ENCODE results near the gene WDFY2. TPM values are rescaled to one million over a fixed set of nuclear protein-coding genes. Genes with fewer than 3 reads are reported as not detected.

WDFY2 gene
- total and polyA plus RNA-seq, 4 donors, result 3.4 to 10.5 (median 5.8) TPM

- no peak overlapping the region for H3K27ac ChIP-seq (ENCODE audit: low read depth in 1 of 2, low read length in 2 of 2)
- peaks cover 0 to 1% (median 0%) of the 10 kb centered on the region in 4 donors for H3K4me1 ChIP-seq (ENCODE audit: control insufficient read depth in 4 of 4, insufficient read depth in 4 of 4, low read length in 3 of 4)
- DNase-seq (ENCODE audit: low spot score), result no peak
- 78% methylated on average over 4 of the region's 4 CpGs for WGBS
- TF ChIP-seq REST (IDR thresholded peaks at IDR 0.05), result no peak
- no peak for TF ChIP-seq GABPA (IDR thresholded peaks at IDR 0.05 in 1 of 2, conservative IDR thresholded peaks at IDR 0.05 in 1 of 2)
- no peak for TF ChIP-seq SP1 (IDR thresholded peaks at IDR 0.05)
- TF ChIP-seq YY1 (IDR thresholded peaks at IDR 0.05), result no peak
- no peak for TF ChIP-seq RXRA (IDR thresholded peaks at IDR 0.05)
- no peak for TF ChIP-seq FOXA1 (IDR thresholded peaks at IDR 0.05)
- no peak for TF ChIP-seq TAF1 (conservative IDR thresholded peaks at IDR 0.05)
- no peak for TF ChIP-seq ATF3 (IDR thresholded peaks at IDR 0.05)
- no peak for TF ChIP-seq JUND (IDR thresholded peaks at IDR 0.05)
- TF ChIP-seq ZBTB33 (IDR thresholded peaks at IDR 0.05), result no peak
- no peak for TF ChIP-seq NR2F2 (IDR thresholded peaks at IDR 0.05)
- TF ChIP-seq EGR1 (IDR thresholded peaks at IDR 0.05; ENCODE audit: low read depth in 2 of 2), result no peak
- TF ChIP-seq FOXA2 (IDR thresholded peaks at IDR 0.05), result no peak
- TF ChIP-seq RAD21 (IDR thresholded peaks at IDR 0.05), result no peak
- H3K36me3 ChIP-seq (ENCODE audit: control insufficient read depth in 4 of 4, insufficient read depth in 3 of 4, low read depth in 1 of 4, low read length in 3 of 4), result no peaks in the 10 kb centered on the region
- no peak overlapping the region for H3K4me3 ChIP-seq (ENCODE audit: low read depth in 1 of 3, low read length in 3 of 3)
- H3K9ac ChIP-seq (ENCODE audit: low read depth in 1 of 2, low read length in 2 of 2), result no peak overlapping the region
- no peaks in the 10 kb centered on the region for H3K27me3 ChIP-seq (ENCODE audit: control insufficient read depth in 4 of 4, insufficient read depth in 4 of 4, low read length in 3 of 4)
- H3K9me3 ChIP-seq (ENCODE audit: control insufficient read depth in 4 of 4, low read length in 3 of 4), result no peaks in the 10 kb centered on the region
Measured at GRCh38 chr13:51605698-51606097, 21.4 kb downstream of the WDFY2 start.

GRCh38 chr13:51607165-51607564 lies 22.9 kb downstream of the WDFY2 start:
- Histone ChIP-seq H3K9me3 (ENCODE audit: control insufficient read depth in 4 of 4, low read length in 3 of 4) (no peaks in the 10 kb centered on the region), H3K4me1 (ENCODE audit: control insufficient read depth in 4 of 4, insufficient read depth in 4 of 4, low read length in 3 of 4) (peaks cover 0 to 1% (median 0%) of the 10 kb centered on the region in 4 donors), H3K36me3 (ENCODE audit: control insufficient read depth in 4 of 4, insufficient read depth in 3 of 4, low read depth in 1 of 4, low read length in 3 of 4) (no peaks in the 10 kb centered on the region), H3K27me3 (ENCODE audit: control insufficient read depth in 4 of 4, insufficient read depth in 4 of 4, low read length in 3 of 4) (no peaks in the 10 kb centered on the region), H3K4me3 (ENCODE audit: low read depth in 1 of 3, low read length in 3 of 3) (no peak overlapping the region), H3K9ac (ENCODE audit: low read depth in 1 of 2, low read length in 2 of 2) (no peak overlapping the region), H3K27ac (ENCODE audit: low read depth in 1 of 2, low read length in 2 of 2) (no peak overlapping the region)
- no peak for DNase-seq (ENCODE audit: low spot score)
- 74% methylated on average over 1 of the region's 1 CpG for WGBS
- TF ChIP-seq ATF3 (IDR thresholded peaks at IDR 0.05) (no peak), FOXA2 (IDR thresholded peaks at IDR 0.05) (no peak), RXRA (IDR thresholded peaks at IDR 0.05) (no peak), HNF4G (IDR thresholded peaks at IDR 0.05) (no peak), NR2F2 (IDR thresholded peaks at IDR 0.05) (no peak), GABPA (IDR thresholded peaks at IDR 0.05 in 1 of 2, conservative IDR thresholded peaks at IDR 0.05 in 1 of 2) (no peak), TAF1 (conservative IDR thresholded peaks at IDR 0.05) (no peak), REST (IDR thresholded peaks at IDR 0.05) (no peak), RAD21 (IDR thresholded peaks at IDR 0.05) (no peak)
